Activated naive CD4-positive, alpha-beta T cell treated with anti-CD3 and anti-CD28 coated beads for 36 hours (primary cell): Measurements from ENCODE around the gene PKN2. TPM values are rescaled to one million over a fixed set of nuclear protein-coding genes. Genes with fewer than 3 reads are reported as not detected.
"Not testable (repeated sequence)": the region's sequence is repeated elsewhere in the genome, so short reads cannot be mapped to it uniquely, and the experiment has no call there.

Experiments
- CTCF ChIA-PET: fragments of 350-600 bp; sonication (Branson Sonifier 250); formaldehyde crosslinking; loops from one replicate; lab custom pipeline; 2021; ENCODE audit warnings: antibody characterized with exemption; lab: Charles Lee
- DNase-seq: peaks from one replicate; pipeline ENCODE4 v3.0.0-alpha.2; 2020
- H3K27ac Mint-ChIP-seq: one replicate; pipeline ENCODE4 v1.8.0; 2021; ENCODE audit warnings: mild to moderate bottlenecking, mixed read lengths
- H3K27me3 Mint-ChIP-seq: one replicate; pipeline ENCODE4 v1.8.0; 2021; ENCODE audit warnings: low read depth, mixed read lengths
- H3K36me3 Mint-ChIP-seq: one replicate; pipeline ENCODE4 v1.8.0; 2021; ENCODE audit warnings: low read depth, mixed read lengths
- H3K4me1 Mint-ChIP-seq: one replicate; pipeline ENCODE4 v1.8.0; 2021; ENCODE audit warnings: low read depth, mixed read lengths
- H3K4me3 Mint-ChIP-seq: one replicate; pipeline ENCODE4 v1.8.0; 2021; ENCODE audit warnings: mild to moderate bottlenecking, moderate library complexity, mixed read lengths
- H3K9me3 Mint-ChIP-seq: one replicate; pipeline ENCODE4 v1.8.0; 2021; ENCODE audit warnings: mixed read lengths
- intact Hi-C: fragments of 100-400 bp; cut with micrococcal nuclease; formaldehyde crosslinking; loops from one replicate; pipeline ENCODE4 v1.15.1; 2023
- total RNA-seq, 2 experiments: library from RNA; stranded (reverse); gene quantifications; one replicate each; pipeline ENCODE4 v1.2.3, GENCODE V29; 2021

The PKN2 gene
- total RNA-seq, 2 experiments from 2014 or later = 17.2 to 17.9 TPM

GRCh38 chr1:88873737-88874349 is 189.8 kb downstream of the PKN2 start:
- peaks cover 48% of the 10 kb centered on the region for H3K4me1 Mint-ChIP-seq
- no peak overlapping the region for H3K4me3 Mint-ChIP-seq
- no peak for DNase-seq
- CTCF ChIA-PET = interaction anchor here (1.4 kb wide), 1 partner anchor 11 kb away, joined by 3 read pairs; no protein-coding TSS in a partner anchor
- no peak overlapping the region for H3K27ac Mint-ChIP-seq
- H3K36me3 Mint-ChIP-seq = peaks cover 4% of the 10 kb centered on the region
- intact Hi-C loops = no loop called here
- H3K9me3 Mint-ChIP-seq = no peaks in the 10 kb centered on the region
- no peaks in the 10 kb centered on the region for H3K27me3 Mint-ChIP-seq

DNA sequence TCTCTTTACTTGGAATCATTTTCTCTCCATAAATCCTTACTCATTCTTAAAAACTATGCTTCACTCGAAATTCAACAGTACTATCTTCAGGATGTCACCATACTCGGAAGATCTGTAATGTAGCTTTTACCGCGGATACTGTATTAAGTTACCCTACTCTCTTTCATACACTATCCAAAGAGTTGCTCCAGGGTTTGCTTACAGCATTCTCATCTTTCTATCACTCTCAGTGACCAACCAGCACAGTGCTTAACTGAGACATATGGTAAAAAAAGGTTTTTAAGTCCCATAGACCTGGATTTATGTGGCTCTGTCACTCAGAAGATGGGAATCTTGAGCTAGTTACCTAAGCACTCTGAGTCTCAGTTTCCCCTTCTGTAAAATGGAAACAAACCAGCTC is 191.5 kb downstream of the PKN2 start:
- H3K4me1 Mint-ChIP-seq = peaks cover 37% of the 10 kb centered on the region
- no peak overlapping the region for H3K27ac Mint-ChIP-seq
- CTCF ChIA-PET = interaction anchor here (1.1 to 5.5 kb wide), 7 partner anchors 8 to 219 kb away, joined by 3 to 63 read pairs (median 15); partner anchors contain the start of gene GTF2B
- H3K4me3 Mint-ChIP-seq = no peak overlapping the region
- no peaks in the 10 kb centered on the region for H3K9me3 Mint-ChIP-seq
- intact Hi-C loops = no loop called here
- H3K36me3 Mint-ChIP-seq = peaks cover 3% of the 10 kb centered on the region
- DNase-seq = no peak
- H3K27me3 Mint-ChIP-seq = no peaks in the 10 kb centered on the region

- no peak overlapping the region for H3K4me3 Mint-ChIP-seq
- no peak for DNase-seq
- intact Hi-C loops = loop anchor here (1.0 kb wide), 4 partner anchors 76 to 268 kb away; no protein-coding TSS in a partner anchor
- peaks cover under 1% of the 10 kb centered on the region for H3K36me3 Mint-ChIP-seq
- H3K4me1 Mint-ChIP-seq = peaks cover 38% of the 10 kb centered on the region
- no peaks in the 10 kb centered on the region for H3K9me3 Mint-ChIP-seq
- H3K27ac Mint-ChIP-seq = no peak overlapping the region
- no peaks in the 10 kb centered on the region for H3K27me3 Mint-ChIP-seq
- CTCF ChIA-PET = interaction anchor here (0.6 to 5.5 kb wide), 29 partner anchors 9 to 1991 kb away, joined by 3 to 63 read pairs (median 4); partner anchors contain the start of gene GTF2B
Measured at GRCh38 chr1:88876573-88877365, 192.7 kb downstream of the PKN2 start.

GRCh38 chr1:88877382-88877825 is 193.3 kb downstream of the PKN2 start:
- Mint-ChIP-seq H3K4me3 (no peak overlapping the region), H3K4me1 (peaks cover 43% of the 10 kb centered on the region), H3K9me3 (no peaks in the 10 kb centered on the region), H3K27ac (no peak overlapping the region), H3K27me3 (no peaks in the 10 kb centered on the region), H3K36me3 (peaks cover 3% of the 10 kb centered on the region)
- intact Hi-C loops = loop anchor here (1.0 kb wide), 4 partner anchors 77 to 269 kb away; no protein-coding TSS in a partner anchor
- DNase-seq = no peak
- CTCF ChIA-PET = interaction anchor here (0.6 to 5.5 kb wide), 28 partner anchors 9 to 1991 kb away, joined by 3 to 63 read pairs (median 4); partner anchors contain the start of gene GTF2B

GRCh38 chr1:88877911-88878310 is 193.8 kb downstream of the PKN2 start:
- no peak for DNase-seq
- intact Hi-C loops = loop anchor here (1.0 kb wide), 4 partner anchors 78 to 270 kb away; no protein-coding TSS in a partner anchor
- H3K27ac Mint-ChIP-seq = no peak overlapping the region
- peaks cover 48% of the 10 kb centered on the region for H3K4me1 Mint-ChIP-seq
- CTCF ChIA-PET = interaction anchor here (0.7 to 5.5 kb wide), 23 partner anchors 9 to 1972 kb away, joined by 3 to 63 read pairs (median 4); no protein-coding TSS in a partner anchor
- no peaks in the 10 kb centered on the region for H3K9me3 Mint-ChIP-seq
- H3K27me3 Mint-ChIP-seq = no peaks in the 10 kb centered on the region
- H3K36me3 Mint-ChIP-seq = peaks cover 7% of the 10 kb centered on the region
- no peak overlapping the region for H3K4me3 Mint-ChIP-seq

- no peaks in the 10 kb centered on the region for H3K9me3 Mint-ChIP-seq
- no peak for DNase-seq
- H3K4me3 Mint-ChIP-seq = no peak overlapping the region
- H3K4me1 Mint-ChIP-seq = peaks cover 52% of the 10 kb centered on the region
- H3K27ac Mint-ChIP-seq = peak overlapping the region; percentile 5
- H3K36me3 Mint-ChIP-seq = peaks cover 10% of the 10 kb centered on the region
- no peaks in the 10 kb centered on the region for H3K27me3 Mint-ChIP-seq
- intact Hi-C loops = no loop called here
- CTCF ChIA-PET = interaction anchor here (0.5 to 5.5 kb wide), 18 partner anchors 9 to 226 kb away, joined by 3 to 63 read pairs (median 4); no protein-coding TSS in a partner anchor
Measured at GRCh38 chr1:88878731-88879130, 194.7 kb downstream of the PKN2 start.

GRCh38 chr1:88880717-88881116 is 196.6 kb downstream of the PKN2 start:
- H3K27ac Mint-ChIP-seq, H3K4me3 Mint-ChIP-seq, H3K9me3 Mint-ChIP-seq, H3K27me3 Mint-ChIP-seq, DNase-seq: not testable (repeated sequence)
- Mint-ChIP-seq H3K4me1 (peaks cover 51% of the 10 kb centered on the region), H3K36me3 (peaks cover 16% of the 10 kb centered on the region)
- CTCF ChIA-PET = interaction anchor here (0.7 to 1.3 kb wide), 2 partner anchors 275 to 1737 kb away, joined by 3 read pairs; no protein-coding TSS in a partner anchor
- intact Hi-C loops = loop anchor here (1.0 kb wide), 1 partner anchor 10 kb away; no protein-coding TSS in a partner anchor

- intact Hi-C loops = no loop called here
- CTCF ChIA-PET = interaction anchor here (1.0 kb wide), 1 partner anchor 154 kb away, joined by 4 read pairs; no protein-coding TSS in a partner anchor
- no peaks in the 10 kb centered on the region for H3K9me3 Mint-ChIP-seq
- no peak overlapping the region for H3K4me3 Mint-ChIP-seq
- no peaks in the 10 kb centered on the region for H3K27me3 Mint-ChIP-seq
- H3K4me1 Mint-ChIP-seq = peaks cover 51% of the 10 kb centered on the region
- peaks cover 21% of the 10 kb centered on the region for H3K36me3 Mint-ChIP-seq
- no peak for DNase-seq
- peak overlapping the region; percentile 0 for H3K27ac Mint-ChIP-seq
Measured at GRCh38 chr1:88883156-88883555, 199.1 kb downstream of the PKN2 start.

Other genes starting within 250 kb of the PKN2 start
- 10 to 100 TPM; 35.2 to 36.1 TPM for gene GTF2B, start 207.3 kb downstream of the PKN2 start, total RNA-seq